Ascending aorta (tissue), 2 donors: ENCODE data around the gene GRIK1. TPM values are rescaled to one million over a fixed set of nuclear protein-coding genes. Genes with fewer than 3 reads are reported as not detected.
A peak's percentile ranks its signal among the peaks of the same experiment; 100 is the strongest.

ENCODE experiments used
- DNase-seq, 2 donors: peaks; one replicate each; pipeline ENCODE4 v3.0.0-alpha.2; 2019; ENCODE audit warnings: low spot score in 2 of 2
- H3K27ac ChIP-seq, 2 donors: fragments of 200-600 bp; sonication (generic); one replicate each; pipeline ENCODE4 v1.5.1; 2016 to 2017; ENCODE audit warnings: mild to moderate bottlenecking in 1 of 2
- H3K27me3 ChIP-seq: fragments of 200-600 bp; sonication (generic); one replicate; pipeline ENCODE4 v1.5.1; 2017
- H3K36me3 ChIP-seq, 2 donors: fragments of 200-600 bp; sonication (generic); one replicate each; pipeline ENCODE4 v1.5.1; 2016
- H3K4me1 ChIP-seq, 2 donors: fragments of 200-600 bp; sonication (generic); one replicate each; pipeline ENCODE4 v1.5.1; 2016 to 2017; ENCODE audit warnings: mild to moderate bottlenecking in 1 of 2
- H3K4me3 ChIP-seq, 2 donors: fragments of 200-600 bp; sonication (generic); one replicate each; pipeline ENCODE4 v1.5.1; 2016 to 2017; ENCODE audit warnings: mild to moderate bottlenecking in 1 of 2
- H3K9me3 ChIP-seq, 2 donors: fragments of 200-600 bp; sonication (generic); one replicate each; pipeline ENCODE4 v1.5.1; 2016
- intact Hi-C: fragments of 100-400 bp; cut with DNase I; formaldehyde crosslinking; loops from one replicate; pipeline ENCODE4 v1.15.1; 2023
- total RNA-seq: library from RNA; depleted of rRNA; stranded (reverse); fragments of >200 nt; gene quantifications from one replicate; pipeline ENCODE4 v1.1.0, GENCODE V29; 2016
- TF ChIP-seq, protein P1 (sequence below), 3 experiments: fragments of 200-600 bp in 2 of 3; fragments of 450-650 bp in 1 of 3; sonication (generic) in 2 of 3; IDR thresholded peaks; one replicate each; pipeline ENCODE4 v1.5.1; 2016 to 2019; ENCODE audit warnings: antibody characterized with exemption in 3 of 3, mild to moderate bottlenecking in 1 of 3, moderate library complexity in 1 of 3

The GRIK1 gene
- total RNA-seq, 1 donor from 2014 or later, result not detected

DNA sequence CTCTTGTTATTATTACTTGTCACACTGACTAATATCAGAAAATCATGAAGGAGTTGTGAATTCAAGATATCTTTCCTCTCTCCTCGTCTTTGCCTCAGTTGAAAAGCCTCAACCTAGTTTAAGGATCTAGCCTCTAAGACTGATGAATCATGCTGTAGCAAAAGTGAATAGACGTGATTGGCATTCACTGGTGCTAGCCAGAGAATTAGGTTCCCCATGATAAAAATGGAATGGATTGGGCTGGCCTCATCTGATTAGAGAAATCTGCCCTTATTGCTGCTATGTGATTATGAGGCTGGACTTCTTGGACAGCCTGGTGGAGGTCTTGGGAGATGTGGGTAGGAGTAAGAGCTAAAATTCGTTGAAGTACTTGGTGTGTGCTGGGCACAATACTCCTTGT is 432.8 kb downstream of the GRIK1 start:
- no peak for DNase-seq
- intact Hi-C loops, result no loop called here

DNA sequence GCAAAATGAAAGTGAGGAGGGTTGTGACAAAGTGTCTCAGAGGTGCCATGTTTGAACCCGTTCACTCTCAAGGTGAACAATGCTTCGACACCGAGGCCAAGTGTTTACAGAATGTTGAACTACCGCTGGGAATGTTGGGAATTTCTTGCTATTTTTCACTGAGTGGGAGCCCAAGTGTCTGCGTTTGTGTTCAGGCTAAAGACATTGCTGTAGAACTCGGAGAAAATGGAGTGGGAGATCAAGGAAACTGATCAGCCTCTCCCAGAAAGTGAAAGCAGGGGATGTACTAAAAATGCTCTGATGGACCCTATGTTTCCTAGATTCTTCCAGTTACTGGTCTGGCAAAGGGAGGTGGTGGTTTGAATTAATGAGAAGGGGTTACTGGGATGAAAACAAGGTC is 433.6 kb downstream of the GRIK1 start:
- Histone ChIP-seq H3K36me3 (no peaks in the 10 kb centered on the region), H3K4me1 (no peaks in the 10 kb centered on the region), H3K27ac (no peak overlapping the region), H3K9me3 (no peaks in the 10 kb centered on the region), H3K4me3 (no peak overlapping the region), H3K27me3 (no peaks in the 10 kb centered on the region)
- TF ChIP-seq, protein P1, sequence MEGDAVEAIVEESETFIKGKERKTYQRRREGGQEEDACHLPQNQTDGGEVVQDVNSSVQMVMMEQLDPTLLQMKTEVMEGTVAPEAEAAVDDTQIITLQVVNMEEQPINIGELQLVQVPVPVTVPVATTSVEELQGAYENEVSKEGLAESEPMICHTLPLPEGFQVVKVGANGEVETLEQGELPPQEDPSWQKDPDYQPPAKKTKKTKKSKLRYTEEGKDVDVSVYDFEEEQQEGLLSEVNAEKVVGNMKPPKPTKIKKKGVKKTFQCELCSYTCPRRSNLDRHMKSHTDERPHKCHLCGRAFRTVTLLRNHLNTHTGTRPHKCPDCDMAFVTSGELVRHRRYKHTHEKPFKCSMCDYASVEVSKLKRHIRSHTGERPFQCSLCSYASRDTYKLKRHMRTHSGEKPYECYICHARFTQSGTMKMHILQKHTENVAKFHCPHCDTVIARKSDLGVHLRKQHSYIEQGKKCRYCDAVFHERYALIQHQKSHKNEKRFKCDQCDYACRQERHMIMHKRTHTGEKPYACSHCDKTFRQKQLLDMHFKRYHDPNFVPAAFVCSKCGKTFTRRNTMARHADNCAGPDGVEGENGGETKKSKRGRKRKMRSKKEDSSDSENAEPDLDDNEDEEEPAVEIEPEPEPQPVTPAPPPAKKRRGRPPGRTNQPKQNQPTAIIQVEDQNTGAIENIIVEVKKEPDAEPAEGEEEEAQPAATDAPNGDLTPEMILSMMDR (IDR thresholded peaks at IDR 0.05), result no peak
- DNase-seq, result no peak
- intact Hi-C loops, result no loop called here

More for the DNA sequence above, 432.8 kb downstream of the GRIK1 start:
- no peaks in the 10 kb centered on the region for H3K36me3 ChIP-seq
- H3K4me1 ChIP-seq, result no peaks in the 10 kb centered on the region
- no peak overlapping the region for H3K27ac ChIP-seq
- H3K4me3 ChIP-seq, result no peak overlapping the region
- TF ChIP-seq, protein P1 (IDR thresholded peaks at IDR 0.05), result no peak
- no peaks in the 10 kb centered on the region for H3K27me3 ChIP-seq
- no peaks in the 10 kb centered on the region for H3K9me3 ChIP-seq

DNA sequence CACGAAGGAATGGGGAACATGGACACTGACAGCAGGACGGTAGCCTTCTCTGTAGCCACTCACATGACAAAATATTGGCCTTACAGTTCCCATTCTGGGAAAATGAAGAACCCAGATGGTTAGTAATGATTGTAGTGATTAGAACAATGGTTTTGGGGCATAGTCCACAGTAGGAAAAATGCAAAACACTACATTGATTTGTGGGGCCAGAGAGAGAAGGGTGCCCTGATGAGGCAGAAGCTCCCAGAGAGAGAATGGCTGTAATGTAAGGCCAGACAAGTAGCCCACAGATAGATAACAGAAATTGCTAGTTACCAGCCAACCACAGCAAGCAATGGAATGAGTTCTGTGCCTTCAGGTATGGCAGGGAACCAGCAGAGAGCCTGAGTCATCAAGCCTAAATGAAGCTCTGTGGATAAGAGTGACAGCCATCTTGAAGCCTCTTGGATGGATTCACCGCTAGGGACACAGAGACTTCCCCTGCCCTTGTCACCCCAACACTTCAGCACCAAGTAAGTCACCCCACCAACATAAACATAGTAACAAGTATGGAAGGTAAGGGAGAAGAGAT is 435.0 kb downstream of the GRIK1 start:
- Histone ChIP-seq H3K9me3 (no peaks in the 10 kb centered on the region), H3K4me3 (no peak overlapping the region), H3K36me3 (no peaks in the 10 kb centered on the region), H3K27me3 (no peaks in the 10 kb centered on the region), H3K27ac (no peak overlapping the region), H3K4me1 (no peaks in the 10 kb centered on the region)
- TF ChIP-seq, protein P1 (IDR thresholded peaks at IDR 0.05), result no peak
- no peak for DNase-seq
- intact Hi-C loops, result no loop called here

DNA sequence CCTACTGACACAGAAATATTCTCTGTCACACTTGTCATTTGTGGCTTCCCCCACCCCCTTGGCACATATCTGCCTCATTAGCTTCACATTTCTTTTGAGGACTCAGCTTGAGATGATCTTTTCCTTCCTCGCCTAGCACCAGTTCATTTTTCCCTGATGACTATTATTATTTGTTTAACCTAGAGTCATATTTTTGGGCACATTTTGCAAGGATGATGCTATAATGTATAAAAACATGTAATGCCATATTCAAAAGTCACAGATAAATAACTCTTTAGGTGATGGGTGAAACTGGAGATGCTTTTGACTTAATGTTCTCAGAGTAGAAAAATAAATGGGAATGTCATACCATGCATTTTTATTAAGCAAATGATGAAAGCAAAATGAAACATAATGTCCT is 438.3 kb downstream of the GRIK1 start:
- no peak for DNase-seq
- Histone ChIP-seq H3K27me3 (no peaks in the 10 kb centered on the region), H3K4me1 (no peaks in the 10 kb centered on the region), H3K9me3 (no peaks in the 10 kb centered on the region), H3K4me3 (no peak overlapping the region), H3K27ac (no peak overlapping the region), H3K36me3 (no peaks in the 10 kb centered on the region)
- intact Hi-C loops, result no loop called here
- TF ChIP-seq, protein P1 (IDR thresholded peaks at IDR 0.05), result no peak

DNA sequence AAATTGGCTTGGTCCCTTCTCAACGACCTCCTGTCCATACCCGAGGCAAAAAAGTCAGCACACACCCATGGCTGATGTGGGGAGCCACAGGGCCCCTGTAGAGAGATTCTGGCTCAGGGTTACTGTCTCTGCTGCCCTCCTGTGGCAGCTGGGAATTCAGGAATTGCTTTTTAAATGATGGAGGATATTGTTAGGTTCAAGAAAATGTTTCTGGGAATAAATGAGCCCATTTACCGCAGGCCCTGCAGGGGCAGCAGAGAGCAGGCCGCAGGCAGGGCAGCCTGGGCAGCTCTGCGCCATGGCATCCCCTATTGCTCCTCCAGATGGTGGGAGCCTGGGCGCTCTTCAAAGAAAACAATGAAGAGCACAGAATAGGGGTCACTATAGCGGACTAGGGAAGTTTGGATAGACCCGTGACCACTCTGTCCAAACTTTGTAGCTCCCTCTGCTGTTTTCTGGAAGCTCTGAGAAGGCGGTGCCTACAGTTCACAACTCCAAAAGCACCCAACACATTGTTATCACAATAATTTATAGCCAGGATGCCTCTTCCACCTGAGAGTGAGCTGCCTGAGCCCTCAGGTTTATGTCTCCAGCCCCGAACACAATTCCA is 440.0 kb downstream of the GRIK1 start:
- Histone ChIP-seq H3K27ac (no peak overlapping the region), H3K27me3 (no peaks in the 10 kb centered on the region), H3K9me3 (no peaks in the 10 kb centered on the region), H3K4me1 (no peaks in the 10 kb centered on the region), H3K36me3 (no peaks in the 10 kb centered on the region), H3K4me3 (no peak overlapping the region)
- intact Hi-C loops, result no loop called here
- no peak for DNase-seq
- TF ChIP-seq, protein P1 (IDR thresholded peaks at IDR 0.05), result peak in 2 of 3 experiments; percentile 5 to 15
